ENCODE data around the gene BAIAP2L1.

The BAIAP2L1 gene

GRCh38 chr7:98244871-98245270 is 156.0 kb downstream of the BAIAP2L1 start:
- no peak overlapping the region for H3K4me3 ChIP-seq (ENCODE audit: low read depth, low read length)

- no peak overlapping the region for H3K4me3 ChIP-seq (ENCODE audit: low read depth, low read length)
Measured at GRCh38 chr7:98242934-98243333, 158.0 kb downstream of the BAIAP2L1 start.

- no peak overlapping the region for H3K4me3 ChIP-seq (ENCODE audit: low read depth, low read length)
Measured at GRCh38 chr7:98242342-98242741, 158.5 kb downstream of the BAIAP2L1 start.

- H3K4me3 ChIP-seq (ENCODE audit: low read depth, low read length), result no peak overlapping the region
Measured at GRCh38 chr7:98241674-98242241, 159.1 kb downstream of the BAIAP2L1 start.
